ENCODE measurements around the gene ATP9A.

Gene ATP9A

DNA sequence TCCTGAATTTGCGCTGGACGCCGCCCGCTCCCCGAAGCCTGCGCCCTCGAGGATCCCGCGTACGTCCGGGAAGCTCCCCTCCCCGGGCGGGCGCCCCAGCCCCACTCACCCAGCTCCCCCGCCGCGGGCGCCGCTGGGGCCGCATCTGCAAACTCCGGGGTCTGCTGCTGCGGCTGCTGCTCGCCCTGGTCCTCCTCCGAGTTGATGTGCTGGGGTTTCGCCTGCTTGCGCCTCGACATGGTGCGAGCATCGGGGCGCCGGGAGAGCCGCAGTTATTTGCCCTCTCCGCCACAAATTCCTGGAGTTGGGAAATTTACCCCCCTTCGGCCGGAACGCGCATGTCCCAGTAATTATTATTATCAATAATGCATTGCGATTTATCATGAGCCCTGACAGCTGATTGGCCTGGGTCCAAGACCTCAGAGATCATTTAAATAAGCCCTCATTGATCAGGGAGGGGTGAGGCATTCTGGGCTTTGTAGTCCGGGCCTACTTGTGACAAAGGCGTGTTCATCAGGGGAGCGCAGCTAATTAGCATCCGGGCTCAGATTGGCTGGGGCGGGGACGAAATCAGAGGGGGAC, 34.1 kb upstream of the ATP9A start, which contains the start of gene SALL4:
TSS of gene SALL4 (minus strand) at position 352 of the 582 bp plus-strand sequence. CDS start at position 239, 113 bp downstream.
- TF ChIP-seq, protein P1, sequence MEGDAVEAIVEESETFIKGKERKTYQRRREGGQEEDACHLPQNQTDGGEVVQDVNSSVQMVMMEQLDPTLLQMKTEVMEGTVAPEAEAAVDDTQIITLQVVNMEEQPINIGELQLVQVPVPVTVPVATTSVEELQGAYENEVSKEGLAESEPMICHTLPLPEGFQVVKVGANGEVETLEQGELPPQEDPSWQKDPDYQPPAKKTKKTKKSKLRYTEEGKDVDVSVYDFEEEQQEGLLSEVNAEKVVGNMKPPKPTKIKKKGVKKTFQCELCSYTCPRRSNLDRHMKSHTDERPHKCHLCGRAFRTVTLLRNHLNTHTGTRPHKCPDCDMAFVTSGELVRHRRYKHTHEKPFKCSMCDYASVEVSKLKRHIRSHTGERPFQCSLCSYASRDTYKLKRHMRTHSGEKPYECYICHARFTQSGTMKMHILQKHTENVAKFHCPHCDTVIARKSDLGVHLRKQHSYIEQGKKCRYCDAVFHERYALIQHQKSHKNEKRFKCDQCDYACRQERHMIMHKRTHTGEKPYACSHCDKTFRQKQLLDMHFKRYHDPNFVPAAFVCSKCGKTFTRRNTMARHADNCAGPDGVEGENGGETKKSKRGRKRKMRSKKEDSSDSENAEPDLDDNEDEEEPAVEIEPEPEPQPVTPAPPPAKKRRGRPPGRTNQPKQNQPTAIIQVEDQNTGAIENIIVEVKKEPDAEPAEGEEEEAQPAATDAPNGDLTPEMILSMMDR (IDR thresholded peaks at IDR 0.05; ENCODE audit: low read depth, low read length, poor library complexity, severe bottlenecking) = no peak
- no peak for TF ChIP-seq EZH2phosphoT487 (IDR thresholded peaks at IDR 0.05; ENCODE audit: borderline replicate concordance, low read length)
- Histone ChIP-seq H4K20me1 (ENCODE audit: control insufficient read depth, insufficient read depth, low read depth, low read length) (no peaks in the 10 kb centered on the region), H3K27me3 (ENCODE audit: control insufficient read depth, low read length) (peaks cover 17% of the 10 kb centered on the region), H3K9me3 (ENCODE audit: control insufficient read depth, insufficient read depth, low read length) (no peaks in the 10 kb centered on the region), H3K36me3 (ENCODE audit: control insufficient read depth, low read length) (no peaks in the 10 kb centered on the region), H3K79me2 (ENCODE audit: control insufficient read depth, low read length) (no peaks in the 10 kb centered on the region), H3K9me2 (replicated peaks; ENCODE audit: control insufficient read depth, low read length) (no peaks in the 10 kb centered on the region), H3F3A (ENCODE audit: control insufficient read depth, insufficient read depth) (no peaks in the 10 kb centered on the region), H3K4me1 (ENCODE audit: control insufficient read depth, low read length) (0 out of 2 replicates have a peak, but pooled peaks cover 2% of the 10 kb centered on the region), H3K4me2 (ENCODE audit: low read length) (no peak within 1 kb of the TSS), H3K4me3 (ENCODE audit: low read length) (no peak within 1 kb of the TSS), H3K27ac (ENCODE audit: low read depth, low read length) (no peak within 1 kb of the TSS)

DNA sequence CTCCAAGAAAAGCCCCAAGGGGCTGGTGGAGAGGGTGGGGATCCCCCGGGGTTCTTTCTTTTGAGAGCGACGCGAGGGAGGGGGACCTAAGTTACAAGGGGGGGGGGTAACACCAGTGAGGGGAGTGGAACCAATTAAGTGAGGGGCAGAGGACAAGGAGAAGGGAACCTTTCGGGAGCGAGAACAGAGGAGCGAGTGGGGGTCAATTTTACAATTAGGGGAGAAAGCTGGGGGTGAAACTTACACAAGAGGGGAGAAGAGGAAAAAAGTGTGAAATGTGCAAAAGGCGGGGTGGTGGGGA, 33.6 kb upstream of the ATP9A start:
- Histone ChIP-seq H3K27ac (ENCODE audit: low read depth, low read length) (no peak overlapping the region), H3K36me3 (ENCODE audit: control insufficient read depth, low read length) (no peaks in the 10 kb centered on the region), H3K27me3 (ENCODE audit: control insufficient read depth, low read length) (peaks cover 17% of the 10 kb centered on the region), H3K79me2 (ENCODE audit: control insufficient read depth, low read length) (no peaks in the 10 kb centered on the region), H3K4me3 (ENCODE audit: low read length) (no peak overlapping the region), H4K20me1 (ENCODE audit: control insufficient read depth, insufficient read depth, low read depth, low read length) (no peaks in the 10 kb centered on the region), H3F3A (ENCODE audit: control insufficient read depth, insufficient read depth) (no peaks in the 10 kb centered on the region), H3K9me2 (replicated peaks; ENCODE audit: control insufficient read depth, low read length) (no peaks in the 10 kb centered on the region), H3K4me1 (ENCODE audit: control insufficient read depth, low read length) (0 out of 2 replicates have a peak, but pooled peaks cover 2% of the 10 kb centered on the region), H3K9me3 (ENCODE audit: control insufficient read depth, insufficient read depth, low read length) (no peaks in the 10 kb centered on the region), H3K4me2 (ENCODE audit: low read length) (no peak overlapping the region)
- TF ChIP-seq, protein P1 (IDR thresholded peaks at IDR 0.05; ENCODE audit: low read depth, low read length, poor library complexity, severe bottlenecking) = no peak
- TF ChIP-seq EZH2phosphoT487 (IDR thresholded peaks at IDR 0.05; ENCODE audit: borderline replicate concordance, low read length) = no peak

DNA sequence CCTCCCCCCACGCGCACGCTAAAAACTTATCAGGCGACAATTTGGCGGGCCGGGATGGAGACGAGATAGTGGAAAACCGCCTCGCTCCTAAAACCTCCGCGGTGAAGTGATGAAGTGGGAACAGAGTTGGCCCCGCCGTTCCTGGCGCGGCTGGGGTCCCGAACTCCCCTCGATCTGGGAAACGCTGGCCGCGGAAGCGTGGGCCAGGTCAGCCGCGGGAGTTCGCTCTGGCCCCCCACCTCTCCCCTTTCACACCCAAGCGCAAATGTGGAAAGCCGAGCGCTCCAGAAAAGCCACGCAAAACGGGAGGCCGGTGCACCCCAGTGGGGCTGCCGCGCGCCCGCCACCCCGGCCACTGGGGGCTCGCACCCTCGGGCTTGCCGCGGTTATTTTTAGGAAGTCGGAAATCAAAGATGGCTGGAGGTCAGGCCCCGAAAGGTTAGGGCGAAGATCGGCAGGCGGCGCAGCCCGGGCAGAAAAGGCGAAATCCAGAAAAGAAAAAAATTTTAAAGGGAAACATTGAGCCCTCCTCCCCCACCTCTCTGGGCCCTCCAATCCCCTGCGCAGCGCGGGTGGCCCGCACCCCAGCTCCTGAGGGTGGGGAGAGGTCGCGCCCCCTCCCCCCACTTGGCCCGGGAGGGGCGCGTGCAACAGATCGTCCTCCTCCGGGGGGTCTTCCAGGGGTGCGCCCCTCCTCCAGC, 33.1 kb upstream of the ATP9A start:
- Histone ChIP-seq H3K9me2 (replicated peaks; ENCODE audit: control insufficient read depth, low read length) (no peaks in the 10 kb centered on the region), H3K27me3 (ENCODE audit: control insufficient read depth, low read length) (peaks cover 21% of the 10 kb centered on the region), H3F3A (ENCODE audit: control insufficient read depth, insufficient read depth) (no peaks in the 10 kb centered on the region), H3K9me3 (ENCODE audit: control insufficient read depth, insufficient read depth, low read length) (no peaks in the 10 kb centered on the region), H3K4me1 (ENCODE audit: control insufficient read depth, low read length) (0 out of 2 replicates have a peak, but pooled peaks cover 2% of the 10 kb centered on the region), H3K4me2 (ENCODE audit: low read length) (no peak overlapping the region), H3K4me3 (ENCODE audit: low read length) (no peak overlapping the region), H3K36me3 (ENCODE audit: control insufficient read depth, low read length) (no peaks in the 10 kb centered on the region), H3K79me2 (ENCODE audit: control insufficient read depth, low read length) (no peaks in the 10 kb centered on the region), H3K27ac (ENCODE audit: low read depth, low read length) (no peak overlapping the region), H4K20me1 (ENCODE audit: control insufficient read depth, insufficient read depth, low read depth, low read length) (no peaks in the 10 kb centered on the region)
- no peak for TF ChIP-seq EZH2phosphoT487 (IDR thresholded peaks at IDR 0.05; ENCODE audit: borderline replicate concordance, low read length)
- TF ChIP-seq, protein P1 (IDR thresholded peaks at IDR 0.05; ENCODE audit: low read depth, low read length, poor library complexity, severe bottlenecking) = no peak

Measured in DOHH2 (cell line).